ENCODE measurements around the gene CFAP58.

DNA sequence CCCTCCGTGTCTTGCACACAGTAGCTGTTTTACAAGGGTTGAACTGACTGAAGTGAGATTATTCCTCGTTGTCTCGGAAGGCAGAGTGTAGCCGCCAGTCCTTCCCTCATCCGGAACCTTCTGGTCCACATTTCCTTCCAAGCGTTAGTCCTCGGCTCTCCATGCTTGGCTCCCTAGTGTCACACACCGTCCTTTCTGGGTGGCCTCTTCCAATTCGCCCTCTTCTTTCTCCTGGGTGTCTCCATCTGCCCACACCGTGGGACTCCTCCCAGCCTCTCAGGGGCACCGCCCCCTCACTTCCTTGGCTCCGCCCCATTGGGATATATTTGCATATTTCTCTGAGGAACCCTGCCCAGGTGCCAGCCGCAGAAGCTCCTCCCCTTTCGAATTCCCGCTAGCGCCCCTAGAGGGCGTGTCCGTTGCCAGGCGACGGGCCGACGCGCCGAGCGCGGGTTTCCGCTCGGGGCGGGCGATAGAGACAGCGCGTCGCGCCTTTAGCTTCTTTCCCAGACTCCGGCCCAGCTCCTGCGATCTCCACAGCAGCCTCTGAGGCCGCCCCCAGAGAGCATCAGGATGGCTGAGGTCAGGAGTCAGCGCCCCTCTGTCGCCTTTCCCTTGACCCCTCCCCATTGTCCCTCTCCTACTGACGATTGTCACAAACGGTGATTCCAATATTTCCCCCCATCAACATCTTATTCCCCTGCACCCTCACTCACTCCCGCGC, at the start of gene CFAP58:
- no peak for TF ChIP-seq GATA2 (IDR thresholded peaks at IDR 0.05; ENCODE audit: low read depth, low read length)
- TF ChIP-seq GATA3 (IDR thresholded peaks at IDR 0.05; ENCODE audit: low read depth, low read length), result no peak

All from SH-SY5Y (cell line).